Ramos (cell line): ENCODE data around the gene SERTAD2.

Source experiments
- in situ Hi-C: fragments of 300-500 bp; cut with MboI; formaldehyde crosslinking; loops from one replicate; pipeline ENCODE4 v1.14.3; 2022; ENCODE audit warnings: low sequenced_read_pairs; ENCODE audit not compliant: unreplicated experiment

The SERTAD2 gene

GRCh38 chr2:64632835-64633819 is 20.6 kb downstream of the SERTAD2 start:
- in situ Hi-C loops, result loop anchor here (25.0 kb wide), 1 partner anchor 754 kb away; no protein-coding TSS in a partner anchor

DNA sequence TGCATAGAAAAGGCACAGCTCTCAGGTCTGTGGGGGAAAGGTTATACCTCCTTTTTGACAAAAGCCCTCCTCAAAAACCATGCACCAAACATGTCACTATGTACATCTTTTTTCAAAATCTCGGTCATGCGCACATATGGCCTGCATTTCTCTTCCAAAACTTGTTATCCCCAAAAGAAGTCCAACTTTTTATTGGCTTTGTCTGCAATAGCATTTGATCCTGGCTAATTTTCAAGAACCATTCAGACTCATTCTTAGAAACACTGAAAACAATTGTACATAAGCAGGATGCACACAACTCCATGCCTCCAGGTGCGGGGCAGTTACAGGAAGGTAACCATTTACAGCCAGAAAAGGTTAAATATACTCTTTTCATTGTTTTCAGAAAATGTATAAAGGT is 21.9 kb downstream of the SERTAD2 start:
- in situ Hi-C loops, result loop anchor here (25.0 kb wide), 1 partner anchor 756 kb away; no protein-coding TSS in a partner anchor

GRCh38 chr2:64630752-64631151 is 23.0 kb downstream of the SERTAD2 start:
- in situ Hi-C loops, result loop anchor here (25.0 kb wide), 1 partner anchor 757 kb away; no protein-coding TSS in a partner anchor

- in situ Hi-C loops, result loop anchor here (25.0 kb wide), 1 partner anchor 757 kb away; no protein-coding TSS in a partner anchor
Measured at GRCh38 chr2:64629875-64630274, 23.8 kb downstream of the SERTAD2 start.

DNA sequence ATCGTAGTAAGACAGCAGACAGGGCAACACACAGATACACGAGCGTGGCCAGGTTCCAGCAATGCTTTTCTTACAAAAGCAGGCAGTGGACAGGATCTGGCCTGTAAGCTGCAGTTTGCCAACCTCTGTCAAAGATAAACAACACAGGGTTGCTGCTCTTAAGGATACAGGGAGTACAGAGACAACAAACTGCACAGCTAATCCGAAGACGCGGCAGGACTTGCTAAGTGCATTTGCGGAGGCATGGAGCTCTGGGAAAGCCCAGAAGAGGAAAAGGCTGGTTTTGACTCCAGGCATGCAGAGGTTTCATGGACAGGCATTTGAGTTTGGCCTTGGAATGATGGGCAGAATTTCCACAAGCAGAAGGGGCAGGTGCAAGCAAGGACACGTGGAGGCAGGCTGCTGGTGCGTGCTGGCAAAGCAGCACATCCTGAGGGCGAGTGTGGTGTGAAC is 24.4 kb downstream of the SERTAD2 start:
- in situ Hi-C loops, result loop anchor here (25.0 kb wide), 1 partner anchor 758 kb away; no protein-coding TSS in a partner anchor

- in situ Hi-C loops, result loop anchor here (25.0 kb wide), 1 partner anchor 759 kb away; no protein-coding TSS in a partner anchor
Measured at GRCh38 chr2:64627860-64628841, 25.6 kb downstream of the SERTAD2 start.

DNA sequence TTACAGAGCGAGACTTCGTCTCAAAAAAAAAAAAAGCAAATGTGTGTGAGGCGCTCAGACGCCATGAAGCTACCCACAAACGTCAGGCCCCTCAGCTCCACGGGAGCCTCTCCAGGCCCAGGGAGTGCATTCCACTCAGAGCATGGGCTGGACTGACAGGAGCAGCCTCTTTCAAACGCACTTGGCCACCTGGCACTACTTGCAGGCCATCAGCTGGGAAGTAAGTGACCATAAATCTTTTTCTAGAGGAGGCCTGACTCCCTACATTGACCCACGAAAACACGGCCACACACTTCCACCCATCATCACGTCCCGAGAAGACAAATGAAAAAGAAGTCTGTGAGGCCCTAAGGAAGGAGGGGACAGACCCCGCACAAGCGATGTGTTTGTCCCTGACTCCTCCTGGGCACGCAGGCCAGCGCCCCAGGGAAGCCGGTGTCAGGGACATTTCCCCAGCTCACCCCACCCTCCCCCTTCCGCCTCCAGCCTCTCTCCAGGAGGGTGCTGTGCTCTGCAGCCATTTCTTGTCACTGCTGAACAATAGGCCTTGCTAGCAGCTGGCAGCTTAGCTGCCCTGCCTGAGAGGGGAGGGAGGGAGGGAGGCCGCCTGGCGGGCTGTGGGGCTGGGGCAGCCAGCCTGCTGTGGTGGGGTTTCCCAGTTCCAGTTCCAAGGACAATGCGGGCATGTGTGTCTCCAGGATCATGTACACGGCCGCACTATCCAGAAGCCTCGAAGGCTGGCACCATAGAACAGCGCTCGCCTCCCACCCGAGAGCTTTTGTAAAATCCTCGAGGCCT is 26.6 kb downstream of the SERTAD2 start:
- in situ Hi-C loops, result loop anchor here (25.0 kb wide), 1 partner anchor 760 kb away; no protein-coding TSS in a partner anchor

DNA sequence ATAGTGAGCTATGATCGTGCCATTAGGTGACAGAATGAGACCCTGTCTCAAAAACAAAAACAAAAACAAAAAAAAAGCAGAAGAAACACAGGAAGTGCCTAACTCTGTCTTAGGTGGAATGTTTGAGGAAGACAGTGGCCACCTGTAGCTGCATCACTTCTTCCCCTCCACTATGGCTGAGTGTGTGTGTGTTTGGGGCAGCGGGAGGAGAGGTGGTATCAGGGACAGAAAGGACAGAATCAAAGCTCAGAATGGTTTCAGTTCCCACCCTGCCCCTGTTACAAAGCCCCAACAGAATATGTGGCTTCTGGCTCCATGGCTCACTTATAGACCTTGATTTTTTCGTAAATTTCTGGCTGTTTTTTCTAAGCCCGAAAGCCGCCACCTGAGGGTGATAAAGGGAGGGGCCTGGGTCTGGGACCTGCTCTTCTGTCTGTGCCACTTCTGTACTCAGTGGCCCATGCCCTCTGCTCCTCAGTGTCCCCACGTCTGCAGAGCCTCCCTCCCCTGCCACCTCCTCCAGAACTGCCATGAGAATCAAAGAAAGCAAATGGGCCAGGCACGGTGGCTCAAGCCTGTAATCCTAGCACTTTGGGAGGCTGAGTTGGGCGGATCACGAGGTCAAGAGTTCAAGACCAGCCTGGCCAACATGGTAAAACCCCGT is 27.4 kb downstream of the SERTAD2 start:
- in situ Hi-C loops, result loop anchor here (25.0 kb wide), 1 partner anchor 761 kb away; no protein-coding TSS in a partner anchor

- in situ Hi-C loops, result loop anchor here (25.0 kb wide), 1 partner anchor 762 kb away; no protein-coding TSS in a partner anchor
Measured at GRCh38 chr2:64625299-64626145, 28.2 kb downstream of the SERTAD2 start.

DNA sequence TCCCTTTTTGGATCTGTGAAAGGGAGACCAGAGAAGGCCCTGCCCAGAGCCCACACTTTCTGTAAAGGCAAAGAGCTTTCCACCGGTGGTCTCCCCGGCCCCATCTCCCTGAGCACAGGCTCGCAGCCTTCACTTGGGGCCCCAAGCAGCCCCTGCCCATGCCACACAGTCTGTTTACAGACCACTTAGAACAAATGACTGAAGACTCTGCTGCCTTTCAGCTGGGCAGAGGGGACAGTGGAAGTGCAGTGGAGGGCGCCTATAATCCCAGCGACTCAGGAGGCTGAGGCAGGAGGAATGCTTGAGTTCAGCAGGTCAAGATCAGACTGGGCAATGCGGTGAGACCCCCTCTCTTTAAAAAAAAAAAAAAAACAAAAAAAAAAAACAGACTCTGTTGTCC is 28.9 kb downstream of the SERTAD2 start:
- in situ Hi-C loops, result loop anchor here (25.0 kb wide), 1 partner anchor 762 kb away; no protein-coding TSS in a partner anchor

DNA sequence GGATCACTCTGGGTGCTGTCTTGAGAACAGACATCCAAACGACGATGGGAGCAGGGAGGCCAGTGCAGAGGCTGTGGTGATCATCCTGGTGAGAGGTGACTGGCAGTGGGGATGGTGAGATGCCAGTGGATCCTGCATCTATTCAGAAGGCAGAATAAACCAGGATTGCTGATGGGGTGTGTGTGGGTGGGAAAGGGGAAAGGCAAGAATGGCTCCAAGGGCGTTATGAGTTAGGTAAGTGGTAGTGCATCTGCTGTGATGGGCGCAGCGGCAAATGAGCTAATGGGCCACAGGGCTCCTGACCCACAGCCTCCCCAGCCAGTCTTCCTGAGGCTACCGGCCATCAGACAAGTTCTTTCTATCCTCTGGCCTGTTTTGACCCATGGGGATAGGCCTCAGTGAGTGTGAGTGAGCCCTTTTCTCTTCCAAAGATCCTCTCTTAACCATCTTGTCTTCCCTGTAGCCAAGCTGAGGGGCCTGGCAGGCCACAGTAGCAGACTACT is 29.6 kb downstream of the SERTAD2 start:
- in situ Hi-C loops, result no loop called here

DNA sequence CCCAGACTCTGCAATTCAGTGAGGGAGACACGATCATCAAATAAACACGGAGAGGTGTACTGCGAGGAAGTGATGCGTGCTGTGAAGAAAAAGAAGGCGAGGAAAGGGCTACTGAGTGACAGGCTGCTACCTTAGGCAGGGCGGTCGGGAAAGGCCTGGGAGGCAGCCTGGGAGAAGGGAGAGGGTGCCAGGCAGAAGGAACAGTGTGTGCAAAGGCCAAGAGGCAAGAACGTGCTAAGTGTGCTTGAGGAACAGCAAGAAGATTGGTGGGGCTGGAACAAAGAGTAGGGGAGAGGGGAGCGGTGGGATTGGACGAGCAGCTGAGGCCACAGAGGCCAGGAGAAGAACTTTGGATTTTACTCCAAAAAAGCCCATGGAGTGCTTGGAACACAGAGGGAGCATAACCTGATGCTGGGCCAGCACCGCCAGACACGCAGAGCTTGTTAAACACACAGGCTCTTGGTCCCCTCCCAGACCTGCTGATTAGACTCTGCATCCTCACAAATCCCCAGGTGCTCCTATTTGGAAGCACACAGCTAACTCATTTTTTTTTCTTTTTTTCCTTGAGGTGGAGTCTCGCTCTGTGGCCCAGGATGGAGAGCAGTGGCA is 30.4 kb downstream of the SERTAD2 start:
- in situ Hi-C loops, result no loop called here

DNA sequence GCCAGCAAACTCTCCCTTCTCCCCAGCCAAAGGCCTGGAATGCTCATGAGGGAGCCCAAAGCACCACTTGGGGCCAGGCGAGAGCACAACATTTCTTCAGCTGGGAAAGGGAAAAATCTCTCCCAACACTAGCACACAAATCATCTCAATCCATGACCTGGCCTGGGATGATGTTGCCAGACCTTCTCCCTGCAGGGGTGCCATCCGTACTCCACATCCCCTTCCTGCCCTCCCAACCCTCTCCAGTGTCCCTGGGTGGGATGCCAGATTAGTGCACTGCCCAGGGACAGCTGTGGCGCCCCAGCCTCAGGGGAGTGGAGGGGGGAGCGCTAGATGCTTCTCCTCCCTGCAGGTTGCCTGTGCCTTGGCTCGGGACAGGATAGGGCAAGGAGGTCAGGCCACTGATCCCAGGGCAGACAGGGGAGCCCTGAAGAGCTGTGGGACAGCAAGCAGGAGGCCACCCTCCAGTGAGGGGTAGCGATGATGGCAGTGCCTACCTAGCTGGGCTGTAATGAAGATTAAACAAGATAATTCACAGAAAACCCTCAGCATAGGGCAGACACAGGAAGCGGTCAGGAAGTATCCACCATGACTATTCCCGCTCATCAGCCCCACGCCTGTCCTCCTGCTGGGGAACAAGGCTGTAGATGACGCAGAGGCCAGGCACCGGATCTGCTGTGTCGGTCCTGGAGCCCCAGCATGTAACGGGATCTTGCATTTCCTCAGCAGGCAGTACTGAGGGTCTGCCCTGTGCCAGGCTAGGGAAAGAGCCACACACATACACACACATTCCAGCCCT is 31.1 kb downstream of the SERTAD2 start:
- in situ Hi-C loops, result no loop called here

DNA sequence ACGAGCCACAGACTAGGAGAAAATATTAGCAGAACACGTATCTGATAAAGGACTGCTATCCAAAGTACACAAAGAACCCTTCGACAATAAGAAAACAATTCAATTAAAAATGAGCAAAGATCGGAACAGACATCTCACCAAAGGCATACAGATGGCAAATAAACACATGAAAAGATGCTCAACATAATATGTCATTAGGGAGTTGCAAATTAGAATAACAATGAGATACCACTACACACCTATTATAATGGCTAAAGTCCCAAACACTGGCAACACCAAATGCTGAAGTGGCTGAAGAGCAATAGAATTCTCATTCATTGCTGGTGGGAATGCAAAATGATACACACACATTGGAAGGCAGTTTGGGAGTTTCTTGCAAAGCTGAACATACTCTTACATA is 33.1 kb downstream of the SERTAD2 start:
- in situ Hi-C loops, result no loop called here

- in situ Hi-C loops, result no loop called here
Measured at GRCh38 chr2:64617631-64618151, 36.0 kb downstream of the SERTAD2 start.
